Measurements from ENCODE around the gene AGT.
"Not testable (repeated sequence)": the region's sequence is repeated elsewhere in the genome, so short reads cannot be mapped to it uniquely, and the experiment has no call there.

DNA sequence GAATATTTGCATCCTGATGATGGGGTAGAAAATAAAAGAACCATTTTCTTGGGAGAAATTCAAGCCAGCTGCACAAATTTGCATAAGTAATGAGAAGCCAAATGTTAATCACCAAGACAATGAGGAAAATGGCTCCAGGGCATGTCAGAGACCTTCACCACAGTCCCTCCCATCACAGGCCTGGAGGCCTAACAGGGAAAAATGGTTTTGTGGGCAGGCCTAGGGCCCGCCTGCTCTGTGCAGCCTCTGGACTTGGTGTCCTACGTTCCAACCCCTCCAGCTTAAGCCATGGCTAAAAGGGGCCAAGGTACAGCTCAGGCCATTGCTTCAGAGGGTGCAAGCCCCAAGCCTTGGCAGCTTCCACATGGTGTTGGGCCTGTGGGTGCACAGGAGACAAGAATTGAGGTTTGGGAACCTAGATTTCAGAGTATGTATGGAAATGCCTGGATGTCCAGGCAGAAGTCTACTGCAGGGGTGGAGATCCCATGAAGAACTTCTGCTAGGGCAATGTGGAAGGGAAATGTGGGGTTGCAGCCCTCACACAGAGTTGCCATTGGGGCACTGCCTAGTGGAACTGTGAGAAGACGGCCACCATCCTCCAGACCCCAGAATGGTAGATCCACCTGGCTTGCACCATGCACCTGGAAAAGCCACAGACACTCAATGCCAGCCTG lies 8.1 kb upstream of the AGT start:
- TF ChIP-seq, protein P1, sequence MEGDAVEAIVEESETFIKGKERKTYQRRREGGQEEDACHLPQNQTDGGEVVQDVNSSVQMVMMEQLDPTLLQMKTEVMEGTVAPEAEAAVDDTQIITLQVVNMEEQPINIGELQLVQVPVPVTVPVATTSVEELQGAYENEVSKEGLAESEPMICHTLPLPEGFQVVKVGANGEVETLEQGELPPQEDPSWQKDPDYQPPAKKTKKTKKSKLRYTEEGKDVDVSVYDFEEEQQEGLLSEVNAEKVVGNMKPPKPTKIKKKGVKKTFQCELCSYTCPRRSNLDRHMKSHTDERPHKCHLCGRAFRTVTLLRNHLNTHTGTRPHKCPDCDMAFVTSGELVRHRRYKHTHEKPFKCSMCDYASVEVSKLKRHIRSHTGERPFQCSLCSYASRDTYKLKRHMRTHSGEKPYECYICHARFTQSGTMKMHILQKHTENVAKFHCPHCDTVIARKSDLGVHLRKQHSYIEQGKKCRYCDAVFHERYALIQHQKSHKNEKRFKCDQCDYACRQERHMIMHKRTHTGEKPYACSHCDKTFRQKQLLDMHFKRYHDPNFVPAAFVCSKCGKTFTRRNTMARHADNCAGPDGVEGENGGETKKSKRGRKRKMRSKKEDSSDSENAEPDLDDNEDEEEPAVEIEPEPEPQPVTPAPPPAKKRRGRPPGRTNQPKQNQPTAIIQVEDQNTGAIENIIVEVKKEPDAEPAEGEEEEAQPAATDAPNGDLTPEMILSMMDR (IDR thresholded peaks at IDR 0.05), result not testable (repeated sequence)
- TF ChIP-seq POLR2A (IDR thresholded peaks at IDR 0.05), result not testable (repeated sequence)
